Erythroblast (primary cell): ENCODE results near the gene SHB.

Experiments used
- GATA1 ChIP-seq: IDR thresholded peaks from 2 replicates; pipeline ENCODE4 v1.6.1; 2011; ENCODE audit warnings: low read depth, mild to moderate bottlenecking, control low read depth, low read length, moderate library complexity
- POLR2A ChIP-seq: IDR thresholded peaks from 2 replicates; pipeline ENCODE4 v1.6.1; 2011; ENCODE audit warnings: mild to moderate bottlenecking, low read length

- TF ChIP-seq POLR2A: no peak
- no peak for TF ChIP-seq GATA1
Observed at GRCh38 chr9:37990404-37991015, 78.5 kb downstream of the SHB start.
